GM19452 (cell line): ENCODE measurements around the gene SORBS1.

ENCODE experiments used
- ATAC-seq: cut with Tn5 transposase; IDR thresholded peaks from one replicate; pipeline ENCODE4 v1.9.1; 2021; ENCODE audit not compliant: unreplicated experiment

The SORBS1 gene

GRCh38 chr10:95442341-95442740, 118.8 kb downstream of the SORBS1 start:
- ATAC-seq, result no peak

DNA sequence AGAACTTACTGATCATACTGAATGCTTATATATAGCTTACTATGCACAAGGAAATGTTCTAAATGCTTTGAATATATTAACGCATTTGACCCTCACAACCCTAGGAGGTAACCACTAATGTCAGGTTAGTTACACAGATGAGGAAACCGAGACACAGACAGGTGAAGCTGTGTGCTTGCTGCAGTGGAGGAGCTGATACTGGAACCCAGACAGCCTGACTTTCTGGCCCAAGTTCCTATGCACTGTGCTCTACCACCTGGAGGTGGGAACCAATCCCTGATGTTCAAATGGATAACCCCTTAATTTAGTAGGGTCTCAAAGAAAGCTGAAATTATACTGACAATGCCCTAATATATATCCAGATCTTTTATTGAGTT, 119.6 kb downstream of the SORBS1 start:
- peak; percentile 21 for ATAC-seq

DNA sequence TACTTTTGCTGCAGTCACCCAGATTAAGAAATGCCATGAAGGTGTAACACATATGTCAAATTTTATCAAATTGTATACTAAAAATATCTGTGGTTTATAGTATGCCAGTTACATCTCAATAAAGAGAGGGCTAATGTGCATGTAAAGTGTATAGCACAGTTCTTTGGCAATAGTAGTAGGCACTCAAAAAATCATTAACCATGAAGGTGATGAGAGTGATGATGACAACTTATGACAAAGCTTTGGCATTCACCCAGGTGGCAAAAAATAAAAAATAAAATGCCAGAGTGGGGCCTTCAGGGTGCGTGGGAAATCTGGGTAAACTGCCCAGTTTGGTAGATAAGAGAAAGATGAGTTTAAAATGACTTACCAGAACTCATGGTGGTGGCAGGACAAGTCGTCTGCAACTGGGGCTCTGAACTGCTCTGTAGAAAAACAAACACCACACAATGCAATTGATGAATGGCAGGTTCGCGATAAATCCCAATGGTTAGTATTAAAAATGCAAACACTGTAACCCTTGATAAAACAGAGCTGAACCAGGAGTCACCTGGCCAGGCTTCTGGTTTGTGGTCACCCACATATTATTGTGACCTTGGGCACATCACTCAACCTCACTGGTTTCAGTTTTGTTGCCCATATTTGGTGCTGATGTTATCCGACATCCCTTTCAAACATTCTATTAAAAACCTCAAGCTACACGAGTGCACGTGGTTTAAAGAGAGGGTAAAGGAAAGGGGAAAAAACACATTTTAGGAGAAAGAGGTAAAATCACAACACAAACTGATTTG, 120.2 kb downstream of the SORBS1 start:
- peak; percentile 88 for ATAC-seq

- no peak for ATAC-seq
Observed at GRCh38 chr10:95440038-95440725, 121.0 kb downstream of the SORBS1 start.

- ATAC-seq, result no peak
Observed at GRCh38 chr10:95438781-95439180, 122.4 kb downstream of the SORBS1 start.

DNA sequence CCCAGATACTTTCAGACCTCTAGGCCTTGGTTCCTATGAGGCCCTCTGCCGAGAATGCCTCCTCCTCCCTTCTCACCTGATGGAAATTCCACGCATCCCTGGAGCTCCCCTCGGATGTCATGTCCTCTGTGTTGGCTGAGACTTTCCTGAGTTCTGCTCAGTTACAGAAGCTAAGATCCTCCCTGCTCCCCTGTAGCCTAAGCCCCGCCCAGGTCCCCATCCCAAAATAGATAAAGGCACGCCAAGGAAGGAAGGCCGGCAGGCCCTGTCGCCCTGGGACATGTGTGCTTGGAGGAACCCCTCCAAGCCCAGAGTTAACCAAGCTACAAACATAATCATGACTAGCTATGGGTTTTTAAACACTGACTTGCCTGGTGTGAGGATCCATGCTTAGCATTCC, 123.5 kb downstream of the SORBS1 start:
- ATAC-seq, result no peak

- no peak for ATAC-seq
Observed at GRCh38 chr10:95435548-95436279, 125.5 kb downstream of the SORBS1 start.

GRCh38 chr10:95434583-95434982, 126.6 kb downstream of the SORBS1 start:
- no peak for ATAC-seq

DNA sequence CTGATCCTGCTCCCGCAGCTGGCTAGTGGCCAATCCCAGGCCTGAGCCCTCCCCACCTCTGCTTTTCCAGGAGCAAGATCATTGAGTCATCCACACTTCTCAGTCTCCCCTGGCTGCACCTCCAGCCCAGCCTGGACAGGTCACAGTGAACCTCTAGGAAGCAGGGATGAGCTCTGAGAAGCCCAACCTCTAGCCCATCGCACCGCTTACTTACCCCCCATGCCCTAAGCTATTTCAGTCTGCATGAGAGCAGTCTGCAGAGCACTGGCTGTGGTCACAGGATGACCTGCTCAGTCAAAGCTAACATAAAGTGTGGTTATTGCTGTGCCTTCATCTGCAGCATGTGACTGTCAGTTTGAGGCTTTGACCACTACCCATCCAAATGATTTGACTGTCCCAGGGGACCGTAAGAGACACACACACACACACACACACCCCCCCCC, 129.2 kb downstream of the SORBS1 start:
- no peak for ATAC-seq

DNA sequence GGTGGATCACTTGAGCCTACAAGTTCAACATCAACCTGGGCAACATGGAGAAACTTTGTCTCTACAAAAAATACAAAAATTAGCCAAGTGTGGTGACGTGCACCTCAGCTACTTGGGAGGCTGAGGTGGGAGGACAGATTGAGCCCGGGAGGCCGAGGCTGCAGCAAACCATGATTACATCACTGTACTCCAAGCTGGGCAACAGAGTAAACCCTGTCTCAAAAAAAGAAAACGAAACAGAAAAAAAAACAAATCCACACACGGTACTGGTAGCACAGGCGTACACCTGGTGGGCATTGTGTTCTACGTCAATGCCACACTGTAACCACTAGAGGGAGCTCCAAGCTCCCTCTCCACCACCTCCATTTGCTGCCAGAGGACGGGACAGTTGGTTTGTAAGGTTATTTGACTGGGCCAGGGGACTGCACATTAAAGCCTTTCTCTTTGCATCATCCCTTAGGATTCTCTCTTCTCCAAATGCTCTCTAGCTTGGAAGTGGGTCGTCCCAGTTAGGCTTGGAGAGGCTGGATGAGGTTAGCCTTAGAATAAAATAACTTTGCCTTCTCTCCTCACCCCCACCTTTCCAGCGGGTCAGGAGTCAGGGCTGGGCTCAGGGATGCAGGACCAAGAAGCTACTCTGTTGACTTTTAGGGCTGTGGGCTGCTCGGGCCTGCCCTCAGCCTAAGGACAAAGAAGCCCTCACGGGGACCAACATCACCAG, 130.8 kb downstream of the SORBS1 start:
- ATAC-seq, result peak; percentile 76

DNA sequence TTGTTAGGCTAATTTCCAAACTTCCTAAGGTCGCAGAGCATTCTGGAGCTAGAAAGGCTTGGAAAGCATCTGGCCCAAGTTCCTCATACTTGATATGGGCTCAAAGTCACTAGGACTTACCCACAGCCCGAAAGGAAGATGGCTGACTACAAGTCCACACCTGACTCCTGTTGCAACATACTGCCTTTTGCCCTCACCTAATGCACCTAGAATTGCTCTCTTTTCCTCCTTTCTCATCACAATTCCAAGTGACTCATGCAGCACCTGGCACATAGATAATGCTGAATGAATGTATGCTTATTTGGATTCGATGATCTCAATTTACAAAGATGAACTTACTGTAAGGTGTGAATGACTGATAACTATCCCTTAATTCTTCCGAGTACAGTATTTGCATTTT, 131.5 kb downstream of the SORBS1 start:
- ATAC-seq, result no peak

GRCh38 chr10:95428701-95429100, 132.5 kb downstream of the SORBS1 start:
- ATAC-seq, result no peak

DNA sequence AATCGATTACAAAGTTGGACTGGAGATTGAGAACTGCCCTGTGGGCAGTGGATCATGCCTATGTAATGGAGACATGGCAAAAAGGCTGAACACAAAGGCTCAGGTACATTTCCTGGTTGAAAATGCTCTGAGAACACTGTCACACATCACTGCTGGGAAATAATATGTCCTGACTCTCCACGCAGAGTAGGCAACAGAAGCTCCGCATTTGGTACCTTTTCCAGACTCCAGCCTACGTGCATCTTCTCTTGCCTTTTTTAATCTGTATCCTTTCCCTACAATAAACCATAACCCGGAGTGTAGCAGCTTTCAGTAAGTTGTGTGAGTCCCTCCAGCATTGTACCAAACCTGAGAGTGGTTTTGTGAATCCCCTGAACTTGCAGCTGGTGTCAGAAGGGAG, 134.7 kb downstream of the SORBS1 start:
- no peak for ATAC-seq

- no peak for ATAC-seq
Observed at GRCh38 chr10:95425592-95426465, 135.3 kb downstream of the SORBS1 start.

GRCh38 chr10:95423164-95424005, 137.8 kb downstream of the SORBS1 start:
- no peak for ATAC-seq

DNA sequence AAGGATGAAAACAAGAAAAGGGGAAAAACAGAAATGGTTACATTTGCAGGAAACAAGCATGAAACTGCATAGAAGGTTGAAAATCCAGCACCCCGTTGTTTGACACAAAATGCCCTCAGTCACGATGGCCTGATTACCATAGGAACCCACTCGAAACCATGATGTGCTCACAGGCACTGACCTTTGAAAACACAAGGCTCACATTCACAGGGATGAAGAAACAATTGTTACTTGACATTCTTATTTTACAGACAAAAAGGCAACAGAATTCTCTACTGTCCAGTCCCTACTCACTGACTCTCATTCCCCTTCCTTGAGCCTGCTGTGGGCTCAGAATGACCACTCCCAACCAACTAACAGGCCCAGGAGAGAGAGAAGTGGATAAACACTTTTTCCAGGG, 138.9 kb downstream of the SORBS1 start:
- ATAC-seq, result no peak

DNA sequence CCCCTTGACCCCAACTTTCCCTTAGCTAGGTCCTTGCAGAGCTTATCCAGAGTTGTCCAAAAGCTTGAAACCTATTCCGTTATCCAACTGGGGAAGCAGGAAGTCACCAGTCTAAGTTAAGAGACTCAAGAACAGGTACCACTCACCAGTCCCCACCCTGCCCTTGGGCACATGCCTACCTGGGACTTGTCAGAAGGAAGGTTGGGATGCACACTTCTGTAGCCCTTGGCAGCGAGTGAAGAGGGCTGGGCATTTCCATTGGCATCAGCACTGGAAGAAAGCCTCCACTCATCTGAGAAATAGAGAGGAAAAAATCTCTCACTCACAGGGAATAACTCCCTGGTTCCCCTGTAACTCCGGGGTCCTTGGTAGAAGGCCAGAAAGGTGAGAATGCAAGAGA, 139.4 kb downstream of the SORBS1 start:
- no peak for ATAC-seq

- no peak for ATAC-seq
Observed at GRCh38 chr10:95419399-95419798, 141.8 kb downstream of the SORBS1 start.

DNA sequence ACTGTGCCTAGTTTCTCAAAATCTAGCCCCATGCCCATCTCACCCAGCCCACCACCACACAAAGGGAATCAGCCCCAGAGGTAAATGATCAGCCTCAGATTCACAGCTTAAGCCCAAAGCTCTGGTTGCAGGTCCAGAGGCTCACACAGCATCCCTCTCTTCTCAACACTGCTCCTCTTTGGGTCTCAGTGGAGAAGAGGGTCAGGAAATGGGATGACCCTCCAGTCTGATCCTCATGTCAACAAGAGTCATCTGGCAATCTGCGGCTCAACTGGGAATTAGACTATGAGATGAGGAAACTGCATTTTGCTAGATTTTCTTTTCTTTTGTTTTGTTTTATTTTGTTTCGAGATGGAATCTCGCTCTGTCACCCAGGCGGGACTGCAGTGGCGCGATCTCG, 144.2 kb downstream of the SORBS1 start:
- ATAC-seq, result no peak
